Left lobe of liver (tissue), 2 donors: Measurements from ENCODE around the gene SIRT2. TPM values are rescaled to one million over a fixed set of nuclear protein-coding genes. Genes with fewer than 3 reads are reported as not detected.
"Not testable (repeated sequence)": the region's sequence is repeated elsewhere in the genome, so short reads cannot be mapped to it uniquely, and the experiment has no call there.

Experiments
- ATAC-seq: fragments of 200-7000 bp; cut with Tn5 transposase; one replicate; pipeline ENCODE4 v1.9.1; 2020; ENCODE audit warnings: mild to moderate bottlenecking, moderate library complexity
- DNase-seq: peaks from one replicate; pipeline ENCODE4 v3.0.0-alpha.2; 2020; ENCODE audit warnings: low spot score
- total RNA-seq: library from RNA; stranded (reverse); gene quantifications from one replicate; pipeline ENCODE4 v1.2.1, GENCODE V29; 2021
- donor health status: DM: no; HTN: no; CAD: no; lungs with moderate emphysema.
- donor health status: DM: no; HTN: yes; CAD: no.

The SIRT2 gene
- total RNA-seq, result 31.2 TPM

- ATAC-seq, result peak; percentile 91
- DNase-seq, result peak; percentile 100
Measured at GRCh38 chr19:38899447-38900201, at the start of gene SIRT2, which contains the start of gene NFKBIB. SIRT2 (minus strand) TSS chr19:38899618; CDS start chr19:38899521, 97 bp downstream. NFKBIB (plus strand) TSS chr19:38899969; CDS start chr19:38900033, 64 bp downstream.

- no peak for DNase-seq
- peak; percentile 26 for ATAC-seq
Measured at GRCh38 chr19:38946229-38947010, 47.0 kb upstream of the SIRT2 start.

- peak; percentile 5 for ATAC-seq
- no peak for DNase-seq
Measured at GRCh38 chr19:38945562-38946228, 46.3 kb upstream of the SIRT2 start.

GRCh38 chr19:38944981-38945506 is 45.6 kb upstream of the SIRT2 start:
- no peak for DNase-seq
- no peak for ATAC-seq

GRCh38 chr19:38942471-38943181 is 43.2 kb upstream of the SIRT2 start:
- DNase-seq (no peak), ATAC-seq (peak; percentile 19)

- ATAC-seq (no peak), DNase-seq (no peak)
Measured at GRCh38 chr19:38941979-38942378, 42.6 kb upstream of the SIRT2 start.

- not testable (repeated sequence) for DNase-seq, ATAC-seq
Measured at GRCh38 chr19:38941466-38941865, 42.0 kb upstream of the SIRT2 start.

GRCh38 chr19:38939957-38940356 is 40.5 kb upstream of the SIRT2 start:
- ATAC-seq (no peak), DNase-seq (no peak)

GRCh38 chr19:38933544-38933943 is 34.1 kb upstream of the SIRT2 start:
- ATAC-seq, result no peak
- no peak for DNase-seq

GRCh38 chr19:38932425-38933179 is 33.2 kb upstream of the SIRT2 start:
- DNase-seq (peak; percentile 53), ATAC-seq (no peak)

- no peak for DNase-seq
Measured at GRCh38 chr19:38931521-38931793, 32.0 kb upstream of the SIRT2 start.

GRCh38 chr19:38930776-38931520 is 31.5 kb upstream of the SIRT2 start, which contains the start of gene MRPS12:
MRPS12 (plus strand) TSS chr19:38930944; CDS start chr19:38931295, 351 bp downstream.
- DNase-seq (peak; percentile 98), ATAC-seq (peak; percentile 90)

More at GRCh38 chr19:38931521-38931793, 32.0 kb upstream of the SIRT2 start:
- peak; percentile 2 for ATAC-seq

- peak; percentile 92 for DNase-seq
- peak; percentile 83 for ATAC-seq
Measured at GRCh38 chr19:38929929-38930775, 30.7 kb upstream of the SIRT2 start, which contains the start of gene SARS2. SARS2 (minus strand) TSS chr19:38930763; CDS start chr19:38930736, 27 bp downstream.

- DNase-seq, result no peak
- no peak for ATAC-seq
Measured at GRCh38 chr19:38928391-38929001, 29.1 kb upstream of the SIRT2 start.

- DNase-seq, result no peak
- no peak for ATAC-seq
Measured at GRCh38 chr19:38924388-38924787, 25.0 kb upstream of the SIRT2 start.

- DNase-seq (no peak), ATAC-seq (no peak)
Measured at GRCh38 chr19:38922482-38922881, 23.1 kb upstream of the SIRT2 start.

GRCh38 chr19:38921420-38922274 is 22.2 kb upstream of the SIRT2 start:
- DNase-seq (no peak), ATAC-seq (no peak)
